ENCODE measurements around the gene SIX5.

DNA sequence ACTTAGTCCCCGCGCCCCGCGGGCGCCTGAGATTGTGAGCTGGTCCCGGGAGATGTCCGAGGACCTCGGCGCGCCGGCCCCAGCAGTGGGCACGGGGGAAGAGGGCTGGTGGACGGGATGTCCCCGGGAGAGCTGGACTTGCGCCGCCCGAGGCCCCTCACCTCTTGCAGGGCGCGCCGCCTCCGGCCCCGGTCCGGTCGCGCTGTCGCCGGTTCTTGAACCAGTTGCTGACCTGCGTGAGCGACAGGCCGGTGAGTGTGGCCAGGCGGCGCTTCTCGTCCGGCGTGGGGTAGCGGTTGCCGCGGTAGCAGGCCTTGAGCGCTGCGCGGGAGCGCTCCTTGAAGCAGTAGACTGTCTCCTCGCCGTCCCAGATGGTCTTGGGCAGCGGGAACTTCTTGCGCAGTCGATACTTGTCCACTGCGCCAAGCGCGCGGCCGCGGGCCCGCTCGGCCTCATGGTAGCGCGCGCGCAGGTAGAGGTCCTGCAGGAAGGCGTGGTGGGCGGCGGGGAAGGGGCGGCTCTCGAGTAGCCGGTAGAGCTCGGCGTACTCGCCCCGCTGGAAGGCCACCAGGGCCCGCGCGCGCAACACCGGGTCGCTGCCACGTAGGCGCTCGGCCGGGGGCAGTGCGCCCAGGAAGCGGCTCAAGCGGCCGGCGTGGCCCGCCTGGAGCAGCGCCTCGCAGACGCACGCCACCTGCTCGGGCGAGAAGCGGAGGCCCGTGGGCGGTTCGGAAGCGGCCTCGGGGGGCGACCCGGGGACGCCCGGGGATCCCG, 984 bp downstream of the SIX5 start:
- TF ChIP-seq, protein P1, sequence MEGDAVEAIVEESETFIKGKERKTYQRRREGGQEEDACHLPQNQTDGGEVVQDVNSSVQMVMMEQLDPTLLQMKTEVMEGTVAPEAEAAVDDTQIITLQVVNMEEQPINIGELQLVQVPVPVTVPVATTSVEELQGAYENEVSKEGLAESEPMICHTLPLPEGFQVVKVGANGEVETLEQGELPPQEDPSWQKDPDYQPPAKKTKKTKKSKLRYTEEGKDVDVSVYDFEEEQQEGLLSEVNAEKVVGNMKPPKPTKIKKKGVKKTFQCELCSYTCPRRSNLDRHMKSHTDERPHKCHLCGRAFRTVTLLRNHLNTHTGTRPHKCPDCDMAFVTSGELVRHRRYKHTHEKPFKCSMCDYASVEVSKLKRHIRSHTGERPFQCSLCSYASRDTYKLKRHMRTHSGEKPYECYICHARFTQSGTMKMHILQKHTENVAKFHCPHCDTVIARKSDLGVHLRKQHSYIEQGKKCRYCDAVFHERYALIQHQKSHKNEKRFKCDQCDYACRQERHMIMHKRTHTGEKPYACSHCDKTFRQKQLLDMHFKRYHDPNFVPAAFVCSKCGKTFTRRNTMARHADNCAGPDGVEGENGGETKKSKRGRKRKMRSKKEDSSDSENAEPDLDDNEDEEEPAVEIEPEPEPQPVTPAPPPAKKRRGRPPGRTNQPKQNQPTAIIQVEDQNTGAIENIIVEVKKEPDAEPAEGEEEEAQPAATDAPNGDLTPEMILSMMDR (conservative IDR thresholded peaks at IDR 0.05): no peak
- no peak for TF ChIP-seq EZH2 (IDR thresholded peaks at IDR 0.05; ENCODE audit: low read depth)

Measured in PC-9 (cell line).